Activated CD8-positive, alpha-beta T cell treated with anti-CD3 and anti-CD28 coated beads for 36 hours (primary cell): Measurements from ENCODE around the gene IGFN1. TPM values are rescaled to one million over a fixed set of nuclear protein-coding genes. Genes with fewer than 3 reads are reported as not detected.

Experiments
- ATAC-seq: fragments of 200-7000 bp; cut with Tn5 transposase; one replicate; pipeline ENCODE4 v1.10.0; 2021; ENCODE audit warnings: mild to moderate bottlenecking, moderate library complexity
- CTCF ChIA-PET: fragments of 350-600 bp; sonication (Branson Sonifier 250); formaldehyde crosslinking; loops from one replicate; lab custom pipeline; 2021; ENCODE audit warnings: antibody characterized with exemption; lab: Charles Lee
- POLR2A ChIA-PET: fragments of 350-600 bp; sonication (Branson Sonifier 250); formaldehyde crosslinking; loops from one replicate; lab custom pipeline; 2021; ENCODE audit warnings: antibody characterized with exemption; lab: Charles Lee
- DNase-seq: peaks from one replicate; pipeline ENCODE4 v3.0.0-alpha.2; 2020
- H3K27ac Mint-ChIP-seq: one replicate; pipeline ENCODE4 v1.8.0; 2021; ENCODE audit warnings: mild to moderate bottlenecking, mixed read lengths
- H3K27me3 Mint-ChIP-seq: one replicate; pipeline ENCODE4 v1.8.0; 2021; ENCODE audit warnings: mixed read lengths
- H3K36me3 Mint-ChIP-seq: one replicate; pipeline ENCODE4 v1.8.0; 2021; ENCODE audit warnings: low read depth, mixed read lengths
- H3K4me1 Mint-ChIP-seq: one replicate; pipeline ENCODE4 v1.8.0; 2021; ENCODE audit warnings: low read depth, mixed read lengths
- H3K4me3 Mint-ChIP-seq: one replicate; pipeline ENCODE4 v1.8.0; 2021; ENCODE audit warnings: mild to moderate bottlenecking, moderate library complexity, mixed read lengths
- H3K9me3 Mint-ChIP-seq: one replicate; pipeline ENCODE4 v1.8.0; 2021; ENCODE audit warnings: mixed read lengths
- intact Hi-C: fragments of 100-400 bp; cut with micrococcal nuclease; formaldehyde crosslinking; loops from one replicate; pipeline ENCODE4 v1.10.0; 2022
- total RNA-seq, 2 experiments: library from RNA; stranded (reverse); gene quantifications; one replicate each; pipeline ENCODE4 v1.2.3, GENCODE V29; 2021
- TF ChIP-seq, protein P1 (sequence below): fragments of 200-600 bp; IDR thresholded peaks from one replicate; pipeline ENCODE4 v1.8.0; 2022; ENCODE audit warnings: antibody characterized with exemption, mild to moderate bottlenecking

The IGFN1 gene
- total RNA-seq, 2 experiments from 2014 or later = not detected

DNA sequence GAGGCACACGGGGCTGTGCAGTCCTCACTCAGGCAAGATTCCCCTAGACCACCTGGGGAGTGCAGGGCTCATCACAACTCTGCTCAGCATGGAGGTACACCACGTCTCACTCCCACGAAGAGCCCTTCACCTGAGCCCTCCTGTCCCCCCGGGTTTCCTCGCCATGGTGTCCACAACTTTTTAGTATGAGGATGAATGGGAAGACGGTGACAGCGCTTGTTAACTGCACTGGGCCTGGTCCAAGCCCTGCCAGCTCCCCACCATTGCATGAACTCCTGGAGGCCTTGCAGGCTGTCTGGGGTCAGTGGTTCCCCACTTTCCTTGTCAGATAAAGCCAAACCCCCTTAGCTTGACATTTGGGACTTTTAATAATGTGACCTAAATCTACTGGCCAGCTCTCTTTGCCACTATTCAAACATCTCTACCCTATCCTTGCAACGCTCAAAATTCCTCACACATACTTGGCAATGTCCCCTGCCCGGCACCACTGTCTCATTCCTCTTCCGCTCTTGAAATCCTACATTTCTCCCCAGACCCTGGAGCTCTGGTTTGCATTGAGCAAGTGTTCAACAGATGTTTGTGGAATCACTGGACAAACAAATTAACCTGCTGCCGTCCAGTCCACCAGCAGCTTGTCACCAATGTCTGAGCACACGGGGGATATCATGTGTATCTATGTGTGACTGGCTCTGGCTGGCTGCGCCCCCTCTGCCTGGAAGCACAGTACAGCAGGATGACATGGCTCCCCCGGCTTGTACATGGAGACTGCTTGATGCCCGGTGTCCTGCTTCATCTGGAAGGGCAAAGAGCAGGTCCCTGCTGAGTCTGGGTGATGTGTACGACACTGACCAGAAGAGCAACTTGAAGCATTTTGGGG lies 47.5 kb upstream of the IGFN1 start:
- DNase-seq (no peak), ATAC-seq (no peak)
- POLR2A ChIA-PET = interaction anchor here (0.6 to 1.8 kb wide), 3 partner anchors 10 to 126 kb away, joined by 3 to 4 read pairs (median 3); no protein-coding TSS in a partner anchor
- Mint-ChIP-seq H3K27me3 (no peaks in the 10 kb centered on the region), H3K4me1 (no peaks in the 10 kb centered on the region), H3K36me3 (peaks cover 10% of the 10 kb centered on the region), H3K9me3 (no peaks in the 10 kb centered on the region), H3K27ac (no peak overlapping the region), H3K4me3 (no peak overlapping the region)
- CTCF ChIA-PET = interaction anchor here (1.1 to 1.2 kb wide), 2 partner anchors 24 to 27 kb away, joined by 3 to 6 read pairs; no protein-coding TSS in a partner anchor
- TF ChIP-seq, protein P1, sequence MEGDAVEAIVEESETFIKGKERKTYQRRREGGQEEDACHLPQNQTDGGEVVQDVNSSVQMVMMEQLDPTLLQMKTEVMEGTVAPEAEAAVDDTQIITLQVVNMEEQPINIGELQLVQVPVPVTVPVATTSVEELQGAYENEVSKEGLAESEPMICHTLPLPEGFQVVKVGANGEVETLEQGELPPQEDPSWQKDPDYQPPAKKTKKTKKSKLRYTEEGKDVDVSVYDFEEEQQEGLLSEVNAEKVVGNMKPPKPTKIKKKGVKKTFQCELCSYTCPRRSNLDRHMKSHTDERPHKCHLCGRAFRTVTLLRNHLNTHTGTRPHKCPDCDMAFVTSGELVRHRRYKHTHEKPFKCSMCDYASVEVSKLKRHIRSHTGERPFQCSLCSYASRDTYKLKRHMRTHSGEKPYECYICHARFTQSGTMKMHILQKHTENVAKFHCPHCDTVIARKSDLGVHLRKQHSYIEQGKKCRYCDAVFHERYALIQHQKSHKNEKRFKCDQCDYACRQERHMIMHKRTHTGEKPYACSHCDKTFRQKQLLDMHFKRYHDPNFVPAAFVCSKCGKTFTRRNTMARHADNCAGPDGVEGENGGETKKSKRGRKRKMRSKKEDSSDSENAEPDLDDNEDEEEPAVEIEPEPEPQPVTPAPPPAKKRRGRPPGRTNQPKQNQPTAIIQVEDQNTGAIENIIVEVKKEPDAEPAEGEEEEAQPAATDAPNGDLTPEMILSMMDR = no peak
- intact Hi-C loops = no loop called here

GRCh38 chr1:201143726-201144635 lies 46.6 kb upstream of the IGFN1 start:
- intact Hi-C loops = no loop called here
- H3K27ac Mint-ChIP-seq = no peak overlapping the region
- CTCF ChIA-PET = no interaction called here

GRCh38 chr1:201144701-201145100 lies 45.9 kb upstream of the IGFN1 start:
- Mint-ChIP-seq H3K4me3 (no peak overlapping the region), H3K36me3 (peaks cover 15% of the 10 kb centered on the region), H3K9me3 (no peaks in the 10 kb centered on the region), H3K27ac (no peak overlapping the region), H3K27me3 (no peaks in the 10 kb centered on the region), H3K4me1 (no peaks in the 10 kb centered on the region)
- ChIA-PET CTCF (no interaction called here), POLR2A (no interaction called here)
- intact Hi-C loops = no loop called here
- DNase-seq (no peak), ATAC-seq (no peak)
- TF ChIP-seq, protein P1 = no peak

More at GRCh38 chr1:201143726-201144635, 46.6 kb upstream of the IGFN1 start:
- H3K4me3 Mint-ChIP-seq = no peak overlapping the region
- no peak for DNase-seq
- no peaks in the 10 kb centered on the region for H3K27me3 Mint-ChIP-seq
- POLR2A ChIA-PET = no interaction called here
- no peaks in the 10 kb centered on the region for H3K9me3 Mint-ChIP-seq
- TF ChIP-seq, protein P1 = no peak
- ATAC-seq = no peak
- H3K36me3 Mint-ChIP-seq = peaks cover 10% of the 10 kb centered on the region
- H3K4me1 Mint-ChIP-seq = no peaks in the 10 kb centered on the region

- ATAC-seq = no peak
- CTCF ChIA-PET = no interaction called here
- TF ChIP-seq, protein P1 = no peak
Measured at GRCh38 chr1:201145132-201145531, 45.5 kb upstream of the IGFN1 start.

More at GRCh38 chr1:201145132-201145531, 45.5 kb upstream of the IGFN1 start:
- no peak for DNase-seq
- intact Hi-C loops = no loop called here
- no peak overlapping the region for H3K4me3 Mint-ChIP-seq
- no peaks in the 10 kb centered on the region for H3K9me3 Mint-ChIP-seq
- POLR2A ChIA-PET = no interaction called here
- H3K4me1 Mint-ChIP-seq = no peaks in the 10 kb centered on the region
- no peak overlapping the region for H3K27ac Mint-ChIP-seq
- H3K27me3 Mint-ChIP-seq = no peaks in the 10 kb centered on the region
- peaks cover 17% of the 10 kb centered on the region for H3K36me3 Mint-ChIP-seq
